NCI-H82 treated with DMSO at 0.1 percent for 48 hours (cell line): ENCODE data around the gene UGT1A3.

Experiments
- DNase-seq: peaks from one replicate; lab custom pipeline; 2025; ENCODE audit not compliant: unreplicated experiment; lab: John Stamatoyannopoulos, UW

Gene UGT1A3

DNA sequence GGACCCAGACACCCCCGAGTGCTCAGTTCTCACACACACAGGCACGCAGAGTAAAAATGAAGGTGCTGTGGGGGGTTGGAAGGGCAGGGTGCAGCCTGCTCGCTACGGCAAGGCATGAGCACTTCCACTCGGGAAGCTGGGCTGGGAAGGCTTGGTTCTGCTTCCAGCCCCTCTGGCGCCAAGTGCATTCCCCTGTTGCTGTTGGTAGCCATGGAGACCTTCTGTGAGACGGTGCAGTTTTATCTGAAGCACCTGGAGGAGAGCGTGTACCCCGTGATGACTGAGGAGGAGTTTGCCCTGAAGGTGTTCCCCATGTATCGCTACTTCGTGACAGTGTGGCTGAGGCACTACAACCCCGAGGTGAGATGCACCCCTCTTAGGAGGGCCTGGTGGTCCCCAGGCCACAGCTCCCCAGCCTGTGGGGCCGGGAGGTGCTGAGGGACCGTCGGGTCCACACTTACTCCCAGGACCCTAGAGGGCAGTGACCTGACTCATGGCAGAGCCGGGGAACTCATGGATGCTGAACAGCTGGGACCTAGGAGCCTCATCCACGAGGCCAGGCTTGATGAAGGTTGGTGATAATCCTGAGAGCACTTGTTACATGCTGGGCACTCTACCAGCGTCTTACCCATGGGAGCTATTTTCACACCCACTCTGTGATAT lies 64.8 kb downstream of the UGT1A3 start:
- no peak for DNase-seq

DNA sequence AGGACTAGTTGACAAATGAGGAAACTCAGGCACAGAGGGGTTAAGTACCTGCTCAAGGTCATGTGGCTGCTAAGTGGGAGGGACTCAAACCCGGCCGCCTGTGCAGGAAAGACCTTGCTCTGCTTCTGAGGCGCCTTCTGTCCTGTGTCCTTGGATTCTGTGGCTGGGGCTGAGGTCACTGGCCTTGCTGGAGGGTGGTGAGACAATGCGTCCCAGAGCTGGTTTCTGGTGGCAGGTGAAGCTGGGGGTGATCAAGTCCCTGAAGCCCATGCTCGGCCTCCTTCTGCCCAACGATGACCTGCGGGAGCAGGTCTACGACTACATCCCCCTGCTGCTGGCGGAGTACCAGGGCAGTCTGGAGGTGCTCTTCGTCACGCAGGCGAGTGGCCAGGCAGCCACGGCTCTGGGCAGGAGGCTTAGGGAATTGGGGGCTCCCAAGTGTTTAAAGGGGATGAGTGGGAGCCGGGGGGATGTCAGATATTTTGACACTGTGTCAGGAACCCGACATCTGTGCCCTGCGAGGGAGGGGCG lies 65.4 kb downstream of the UGT1A3 start:
- no peak for DNase-seq

DNA sequence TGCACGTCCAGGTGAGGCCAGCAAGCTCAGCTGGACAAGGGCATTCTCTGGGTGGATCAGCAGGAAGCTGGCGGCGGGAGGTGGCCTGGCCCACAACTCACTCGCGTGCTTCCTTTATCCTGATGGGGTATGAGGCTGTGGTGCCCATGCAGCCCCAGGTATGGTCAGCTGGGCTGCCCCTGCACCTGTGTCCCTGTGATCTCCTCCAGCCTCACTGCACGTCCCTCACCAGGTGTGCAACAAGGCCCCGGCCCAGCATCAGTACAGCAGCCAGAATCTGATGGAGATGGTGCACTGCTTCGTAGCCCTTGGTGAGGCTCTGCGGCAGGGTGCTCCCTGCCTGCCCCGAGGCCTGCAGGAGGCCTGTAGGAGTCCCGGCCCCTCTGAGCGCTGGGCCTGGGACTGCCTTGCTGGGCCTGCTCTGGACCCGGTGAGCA lies 66.9 kb downstream of the UGT1A3 start:
- no peak for DNase-seq

DNA sequence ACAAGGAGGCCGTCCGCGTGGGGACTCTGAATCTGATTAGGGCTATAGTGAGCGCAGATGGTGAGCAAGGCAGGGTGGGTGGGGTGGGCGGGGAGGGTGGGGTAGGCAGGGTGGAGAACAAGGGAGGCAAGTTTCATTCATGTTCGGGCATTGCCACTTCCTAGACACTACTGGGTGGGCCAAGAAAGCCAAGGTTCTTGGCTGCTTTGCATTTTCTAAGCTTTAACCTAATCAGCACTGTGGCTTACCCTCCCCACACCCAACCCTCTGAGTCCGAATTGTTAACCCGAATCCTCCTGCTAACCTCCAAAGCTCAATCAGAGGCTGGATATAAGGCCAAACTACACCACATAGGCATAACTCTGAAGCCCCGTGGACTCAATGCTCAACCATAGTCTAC lies 67.4 kb downstream of the UGT1A3 start:
- peak; percentile 80 for DNase-seq

DNA sequence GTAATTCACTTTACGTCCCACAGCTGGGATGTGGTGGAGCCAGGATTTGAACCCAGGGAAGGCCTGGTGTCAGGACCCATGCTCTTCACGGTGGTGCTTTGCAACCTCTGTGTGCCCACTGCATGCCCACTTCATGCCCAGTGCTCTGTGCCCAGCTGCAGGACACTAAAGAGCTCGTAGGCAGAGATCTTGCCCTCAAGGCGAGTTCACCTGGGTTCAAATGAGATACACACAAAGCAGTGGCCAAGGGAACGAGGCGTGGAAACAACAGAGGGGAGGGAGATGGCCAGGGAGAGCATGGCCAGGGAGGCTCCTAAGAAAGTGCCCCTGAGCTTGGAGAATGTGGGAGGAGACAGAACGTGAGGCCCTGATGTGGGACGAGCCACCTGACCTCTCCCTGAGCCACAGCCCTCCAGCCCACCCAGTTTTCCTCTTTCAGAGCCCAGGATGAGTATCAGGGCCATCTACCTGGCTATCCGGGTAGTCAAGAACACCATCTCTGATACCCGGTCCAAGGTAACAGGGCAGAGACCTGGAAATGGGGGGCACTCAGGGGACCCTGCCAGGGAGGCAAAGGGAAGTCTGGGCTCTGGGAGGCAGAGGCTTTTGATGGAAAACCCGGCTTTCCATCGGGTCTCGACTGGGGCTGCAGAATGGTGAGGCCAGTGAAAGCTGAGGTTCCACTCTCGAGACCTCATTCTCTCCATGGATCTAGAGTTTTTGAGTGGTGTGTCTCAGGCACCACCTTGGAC lies 69.7 kb downstream of the UGT1A3 start:
- no peak for DNase-seq

DNA sequence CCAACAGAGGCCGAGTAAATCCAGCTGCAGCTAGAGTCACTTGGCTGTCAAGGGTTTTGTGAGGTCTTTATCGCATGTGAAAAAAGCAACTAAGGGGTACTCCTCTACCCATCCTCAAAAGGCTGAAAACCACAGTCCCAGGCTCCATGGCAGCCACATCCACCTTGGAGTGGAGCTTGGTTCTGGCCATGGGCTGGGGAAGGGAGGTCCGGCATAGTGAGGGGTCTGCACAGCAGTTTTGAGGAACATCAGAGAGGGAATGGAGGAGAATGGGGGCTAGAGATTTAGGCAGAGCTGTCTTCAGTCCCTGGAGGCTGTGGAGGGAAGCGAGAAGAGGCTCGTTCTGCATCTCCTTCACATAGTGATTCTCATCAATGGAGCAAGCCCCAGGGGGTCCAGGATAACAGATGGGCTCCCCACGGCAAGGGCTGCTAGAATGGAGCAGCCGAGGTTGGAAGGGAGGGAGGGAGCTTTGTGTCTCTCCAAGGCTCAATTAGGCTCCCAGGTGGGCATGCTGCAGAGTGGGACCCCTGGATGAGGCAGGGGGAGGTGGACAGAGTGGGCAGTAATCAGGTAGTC lies 70.3 kb downstream of the UGT1A3 start:
- DNase-seq, result no peak

DNA sequence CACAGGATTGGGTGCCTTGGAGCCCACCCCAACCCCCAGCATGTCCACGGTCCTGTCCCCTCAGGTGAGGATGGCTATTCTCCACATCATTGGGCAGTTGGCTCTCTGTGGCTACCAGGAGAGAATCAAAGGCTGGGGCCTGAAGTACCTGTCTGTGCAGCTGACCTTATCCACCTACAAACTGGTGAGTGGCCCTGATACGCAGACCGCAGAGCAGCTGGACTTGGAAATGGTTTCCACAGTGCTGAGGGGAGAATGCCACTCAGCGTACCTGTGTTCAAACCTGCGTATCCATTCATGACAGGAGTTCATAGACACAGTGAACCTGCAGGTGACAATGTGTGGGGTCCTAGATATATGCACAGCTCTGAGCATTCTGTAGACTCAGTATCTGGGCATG lies 70.9 kb downstream of the UGT1A3 start:
- no peak for DNase-seq

DNA sequence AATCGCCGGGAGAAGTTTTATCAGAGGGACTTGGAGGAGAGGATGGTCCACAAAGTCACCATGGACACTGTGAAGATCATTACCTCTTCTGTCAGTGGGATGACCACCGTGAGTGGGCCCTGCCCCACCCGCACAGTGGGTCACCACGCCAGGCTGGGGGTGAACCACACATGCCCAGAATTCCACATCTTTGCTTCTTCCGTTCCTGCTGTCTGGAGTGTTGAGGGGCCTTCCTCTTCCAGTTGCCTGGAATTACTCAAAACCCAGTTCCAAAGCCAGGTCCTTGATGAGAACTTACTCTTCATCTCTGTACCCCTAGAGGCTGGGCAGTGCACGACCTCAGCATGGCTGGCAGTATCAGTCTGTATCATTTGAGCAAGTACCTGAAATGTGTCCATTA lies 71.4 kb downstream of the UGT1A3 start:
- no peak for DNase-seq

DNA sequence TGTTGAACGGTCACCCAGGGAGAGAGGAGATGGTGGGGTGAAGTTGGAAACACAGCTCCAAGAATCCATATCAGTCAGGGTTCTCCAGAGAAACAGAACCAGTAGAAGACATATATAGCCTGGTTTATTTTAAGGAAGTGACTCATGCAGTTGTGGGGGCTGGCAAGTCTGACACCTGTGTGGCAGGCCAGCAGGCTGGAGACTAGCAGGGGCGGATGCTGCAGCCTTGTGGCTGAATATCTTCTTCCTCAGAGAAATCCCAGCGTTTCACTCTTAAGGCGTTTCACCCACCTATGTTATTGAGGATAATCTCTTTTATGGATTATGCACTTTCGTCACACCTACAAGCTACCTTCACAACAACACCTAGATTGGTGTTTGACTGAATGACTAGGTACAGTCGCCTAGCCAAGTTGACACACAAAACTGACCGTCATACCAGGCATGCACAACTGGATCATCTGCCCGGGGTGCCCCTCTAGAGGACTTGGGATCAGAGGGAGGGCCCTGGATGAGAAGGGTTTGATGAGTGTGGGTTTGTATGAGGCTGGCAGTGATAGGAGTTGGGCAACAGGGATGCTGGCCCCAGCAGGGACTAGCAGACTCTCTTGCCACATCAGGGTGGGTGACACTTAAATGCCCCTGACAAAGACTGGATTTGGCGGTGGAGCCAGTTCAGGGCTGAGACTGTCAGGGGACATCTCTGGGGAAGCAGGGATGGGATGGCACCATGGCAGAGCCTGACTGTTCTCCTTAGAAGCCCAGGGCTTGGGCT lies 72.7 kb downstream of the UGT1A3 start:
- no peak for DNase-seq

DNA sequence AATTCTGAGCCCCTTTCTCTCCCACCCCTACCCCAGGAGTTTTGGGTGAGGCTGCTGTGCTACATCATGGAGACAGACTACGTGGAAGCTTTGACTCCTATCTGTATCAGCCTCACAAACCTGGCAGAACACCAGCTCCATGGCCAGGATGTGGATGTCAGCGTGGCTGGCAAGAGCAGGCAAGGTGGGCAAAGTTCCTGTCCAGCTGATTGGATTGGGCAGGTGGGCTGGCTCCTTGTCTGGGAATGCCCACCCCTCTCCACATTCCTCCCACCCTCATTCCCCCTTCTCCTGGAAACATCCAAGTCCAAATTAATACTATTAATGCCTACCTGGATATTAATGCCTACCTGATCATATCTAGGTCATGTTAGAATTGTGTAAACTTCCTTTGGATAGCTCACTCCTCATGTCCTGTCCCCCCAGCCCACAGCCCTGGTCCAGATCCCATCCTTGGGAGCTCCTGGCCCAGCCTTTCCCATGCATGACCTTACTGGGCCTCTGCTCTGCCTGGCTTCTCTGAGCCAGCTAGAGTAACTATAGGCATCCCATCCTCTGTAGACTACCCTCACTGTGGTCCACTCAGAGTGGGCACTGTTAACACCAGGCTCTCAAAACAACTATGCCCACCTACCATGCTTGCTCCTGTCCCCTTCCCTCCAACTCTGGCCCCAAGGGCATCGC lies 73.4 kb downstream of the UGT1A3 start:
- DNase-seq, result no peak

DNA sequence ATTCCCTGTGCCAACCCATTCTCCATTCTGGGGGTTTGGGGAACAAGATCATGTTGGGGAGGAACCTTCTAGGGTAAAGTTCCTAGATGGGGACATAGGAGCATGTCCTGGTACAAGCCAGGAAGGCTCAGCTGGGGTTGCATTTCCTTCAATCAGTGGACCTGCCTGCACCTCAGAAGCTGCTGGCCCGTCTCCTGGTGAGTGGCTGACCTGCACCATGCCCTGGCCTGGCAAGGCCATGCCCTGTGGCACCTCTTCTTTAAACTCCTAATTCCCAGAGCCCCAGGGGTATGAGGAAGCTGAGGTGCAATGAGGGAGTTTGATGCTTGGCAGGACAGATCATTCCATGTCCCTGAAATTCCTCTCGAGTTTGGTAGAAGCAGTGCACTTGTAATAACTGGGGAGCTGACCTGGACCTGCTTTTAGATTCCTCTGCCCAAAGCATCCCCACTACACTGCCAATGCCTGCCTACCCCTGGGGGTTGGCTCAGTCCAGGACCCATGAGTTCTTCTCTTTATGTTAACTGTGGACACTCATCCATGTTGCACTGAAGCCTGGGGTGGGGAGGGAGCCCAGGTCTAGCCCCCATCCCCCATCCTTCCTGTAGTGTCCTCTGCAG lies 74.6 kb downstream of the UGT1A3 start:
- DNase-seq, result no peak

DNA sequence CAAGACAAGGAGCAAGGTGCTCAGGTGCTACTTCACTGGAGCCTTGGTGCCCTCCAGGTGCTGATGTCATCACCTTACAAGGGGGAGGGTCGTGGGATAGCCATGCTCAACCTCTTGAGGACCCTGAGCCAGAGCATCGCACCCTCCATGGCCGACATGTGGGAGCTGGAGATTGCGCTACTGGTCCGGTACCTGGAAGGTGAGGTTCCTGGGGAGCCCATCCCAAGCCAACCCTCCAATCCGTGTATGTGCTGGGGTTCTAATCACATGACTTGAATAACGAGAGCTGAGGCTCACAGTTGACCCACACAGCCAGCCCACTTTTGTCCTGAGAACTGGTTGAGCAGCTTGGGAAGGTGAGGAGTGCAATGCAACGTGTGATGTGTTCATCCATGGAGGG lies 75.2 kb downstream of the UGT1A3 start:
- DNase-seq, result no peak

DNA sequence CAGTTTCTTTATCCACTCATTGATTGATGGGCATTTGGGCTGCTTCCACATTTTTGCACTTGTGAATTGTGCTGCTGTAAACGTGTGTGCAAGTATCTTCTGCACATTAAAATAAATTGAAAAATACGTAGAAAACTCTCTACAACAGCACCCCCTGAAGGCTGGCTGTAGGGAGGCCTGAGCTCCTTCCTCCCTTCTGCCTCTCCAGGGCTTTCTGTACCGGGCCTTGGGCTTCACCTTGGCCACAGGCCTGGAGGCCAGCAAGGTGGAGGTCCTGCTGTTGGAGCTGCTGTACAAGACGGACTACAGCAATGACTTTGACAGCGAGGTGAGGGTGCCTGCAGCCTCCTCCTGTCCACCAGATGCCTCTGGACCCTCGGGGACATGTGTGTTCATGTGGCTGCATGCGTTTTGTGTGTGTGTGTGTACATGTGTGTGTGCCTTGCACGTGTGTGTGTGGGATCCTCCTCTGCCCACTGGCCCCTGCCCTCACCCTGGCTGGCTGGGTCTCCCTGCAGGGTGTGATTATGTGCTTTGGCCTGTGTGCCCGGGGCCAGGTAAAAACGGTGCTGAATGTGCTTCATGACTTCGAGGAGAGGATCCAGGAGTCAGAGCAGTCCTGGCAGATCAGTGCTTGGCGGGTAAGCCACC lies 78.5 kb downstream of the UGT1A3 start:
- no peak for DNase-seq

DNA sequence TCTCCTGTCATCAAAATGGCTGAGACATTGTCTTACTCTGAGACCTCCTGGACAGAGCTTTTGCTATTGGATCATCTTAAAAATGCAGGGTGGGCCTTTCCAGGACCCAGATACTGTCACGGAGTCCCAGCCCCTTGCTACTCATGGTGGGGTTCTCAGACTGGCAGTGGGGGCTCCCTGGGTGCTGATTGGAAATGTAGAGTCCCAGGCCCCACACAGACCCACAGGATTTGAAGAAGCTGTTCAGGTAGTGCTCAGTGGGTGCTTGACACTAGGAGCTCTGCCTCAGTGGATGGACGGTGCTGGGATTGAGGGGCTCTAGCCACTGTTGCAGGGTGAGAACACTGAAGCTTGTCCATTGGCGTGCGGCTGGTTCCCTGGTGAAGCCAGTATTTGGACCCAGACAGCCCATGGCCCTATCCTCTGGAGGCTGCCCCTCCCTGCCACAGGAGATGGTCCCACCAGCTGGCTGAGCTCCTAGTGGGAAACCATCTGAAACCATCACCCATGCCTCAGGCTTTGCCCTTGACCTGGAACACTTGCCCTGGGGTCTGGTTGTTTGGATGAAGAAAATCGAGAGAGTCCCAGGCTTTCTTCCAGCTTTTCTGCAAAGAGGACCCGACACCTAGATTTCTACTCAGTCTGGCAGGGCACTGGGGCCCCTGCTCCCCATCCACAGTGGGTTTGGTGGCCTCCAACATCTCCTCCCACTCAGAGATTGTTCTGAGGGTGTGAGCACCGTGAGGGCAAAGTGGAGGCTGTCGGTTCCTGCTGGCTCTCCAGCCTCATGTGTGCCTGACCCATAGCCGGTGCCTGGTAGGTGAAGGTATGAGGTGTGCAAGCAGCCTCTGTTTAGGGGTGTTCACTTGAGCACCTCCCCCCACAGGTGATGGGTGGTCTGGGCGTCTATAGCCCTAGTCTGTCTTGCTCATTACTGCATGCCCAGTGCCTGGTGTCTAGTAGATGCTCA lies 79.4 kb downstream of the UGT1A3 start:
- no peak for DNase-seq

DNA sequence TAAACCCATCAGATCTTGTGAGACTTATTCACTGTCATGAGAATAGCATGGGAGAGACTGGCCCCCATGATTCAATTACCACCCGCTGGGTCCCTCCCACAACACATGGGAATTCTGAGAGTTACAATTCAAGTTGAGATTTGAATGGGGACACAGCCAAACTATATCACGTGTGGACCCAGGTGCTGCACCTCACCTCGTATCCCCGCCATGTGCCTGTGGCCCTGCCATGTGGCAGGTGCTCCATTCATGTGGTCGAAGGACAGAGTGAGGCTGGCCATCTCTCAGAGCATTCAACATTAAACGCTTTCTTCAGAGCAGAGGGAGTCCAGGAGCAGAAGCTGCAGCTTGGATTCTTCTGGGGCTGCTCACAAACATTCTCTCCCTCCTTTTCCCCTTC lies 81.5 kb downstream of the UGT1A3 start:
- no peak for DNase-seq

DNA sequence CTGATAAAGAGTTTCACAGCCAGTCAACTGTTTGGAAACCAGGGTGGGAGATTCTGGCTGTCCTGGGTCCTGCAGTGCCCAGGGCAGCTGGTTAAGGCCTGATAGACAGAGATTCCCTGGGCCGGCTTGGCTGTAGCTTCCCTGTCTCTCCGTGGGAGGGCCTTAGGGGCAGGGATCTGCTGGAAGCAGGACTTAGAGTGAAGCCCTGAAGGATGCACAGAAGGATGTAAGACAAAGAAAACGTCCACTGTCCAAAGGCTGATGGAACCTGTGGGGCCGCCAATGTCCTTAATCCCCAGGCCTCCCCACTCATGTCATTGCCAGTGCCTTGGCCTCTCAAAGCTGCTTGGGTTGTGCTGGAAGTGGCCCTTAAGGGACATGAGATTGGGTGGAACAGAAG lies 82.2 kb downstream of the UGT1A3 start:
- no peak for DNase-seq

DNA sequence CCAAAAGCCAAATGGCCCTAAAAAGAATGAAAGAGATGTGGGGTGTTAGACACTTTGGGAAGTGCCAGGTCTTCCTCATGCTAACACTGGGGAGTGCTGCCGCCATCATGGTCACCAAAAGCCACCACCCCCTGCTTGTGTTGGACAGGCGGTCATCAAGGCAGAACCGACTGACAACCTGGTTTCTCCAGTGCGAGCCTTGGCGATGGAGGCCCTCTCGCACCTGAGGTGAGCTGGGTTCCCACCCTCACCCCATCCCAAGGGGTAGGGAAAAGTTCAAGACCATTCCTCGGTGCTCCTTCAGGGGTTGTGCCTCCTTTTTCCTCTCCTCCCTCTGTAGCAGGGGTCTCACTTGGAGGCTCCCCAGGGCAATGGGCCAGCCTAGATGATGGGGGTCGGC lies 82.9 kb downstream of the UGT1A3 start:
- DNase-seq, result no peak

DNA sequence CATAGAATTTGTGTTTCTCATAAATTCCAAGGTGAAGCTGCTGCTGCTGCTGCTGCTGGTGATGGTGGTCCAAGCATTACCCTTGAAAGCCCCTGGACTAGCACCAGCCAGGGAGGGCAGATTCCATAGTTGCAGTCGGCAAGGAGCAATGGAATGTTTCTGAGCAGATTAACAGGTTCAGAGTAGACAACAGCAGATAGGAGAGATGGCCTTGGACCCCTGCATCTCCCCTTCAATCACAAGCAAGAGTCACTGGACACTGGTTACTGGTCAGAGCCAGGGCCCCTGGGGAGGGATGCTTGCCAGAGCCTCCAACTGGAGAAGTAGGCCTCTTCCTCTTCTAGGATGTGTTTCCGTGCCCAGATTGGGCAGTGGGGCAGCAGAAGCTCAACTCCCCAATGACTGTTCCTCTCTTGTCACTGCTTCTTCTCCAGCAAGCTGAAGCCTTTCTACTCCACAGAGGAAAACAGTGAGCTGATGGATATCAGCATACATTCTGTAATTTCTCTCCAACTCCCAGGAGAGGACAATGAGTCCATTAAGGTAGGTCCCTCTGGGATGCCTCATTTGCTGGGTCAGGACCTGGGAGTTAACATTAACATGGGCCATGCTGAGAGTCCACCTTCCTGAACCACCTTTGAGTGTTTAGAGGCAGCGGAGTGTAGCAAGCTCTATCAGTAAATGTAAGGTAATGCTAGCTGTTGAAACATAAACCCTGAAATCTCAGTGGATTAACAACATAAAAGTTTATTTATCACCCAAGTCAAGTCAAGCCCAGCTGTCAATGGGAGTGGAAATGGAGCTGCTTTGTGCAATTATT lies 84.6 kb downstream of the UGT1A3 start:
- DNase-seq, result no peak
